ENCODE measurements around the gene TEX9. TPM values are rescaled to one million over a fixed set of nuclear protein-coding genes. Genes with fewer than 3 reads are reported as not detected.

TEX9 gene
- total RNA-seq, 1 donor from 2014 or later: 7.0 TPM

DNA sequence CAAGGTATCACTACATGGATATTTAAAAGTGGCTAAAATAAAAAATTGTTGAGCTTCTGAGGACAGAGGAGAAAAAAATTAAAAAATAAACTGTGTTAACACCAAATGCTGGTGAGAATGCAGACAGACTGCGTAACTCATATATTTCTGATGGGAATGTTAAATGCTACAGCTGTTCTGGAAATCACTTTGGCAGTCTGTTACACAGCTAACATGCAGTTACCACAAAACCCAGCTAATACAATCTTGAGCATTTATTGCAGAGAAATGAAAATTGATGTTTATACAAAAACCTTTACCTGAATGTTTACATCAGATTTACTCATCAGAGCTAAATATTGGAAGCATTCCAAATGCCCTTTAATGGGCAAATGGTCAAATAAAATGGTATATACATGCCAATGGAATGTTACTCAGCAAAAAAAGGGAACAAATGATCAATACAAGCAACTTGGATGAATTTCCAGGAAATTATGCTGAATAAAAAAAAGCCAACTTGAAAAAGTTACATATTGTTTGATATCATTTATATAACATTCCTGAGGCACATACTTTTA is 75.1 kb downstream of the TEX9 start:
- ATAC-seq (no peak), DNase-seq (no peak)
- Histone ChIP-seq H3K4me3 (no peak overlapping the region), H3K27me3 (no peaks in the 10 kb centered on the region), H3K4me1 (no peaks in the 10 kb centered on the region), H3K36me3 (no peaks in the 10 kb centered on the region), H3K9me3 (no peaks in the 10 kb centered on the region), H3K27ac (no peak overlapping the region)
- TF ChIP-seq, protein P1, sequence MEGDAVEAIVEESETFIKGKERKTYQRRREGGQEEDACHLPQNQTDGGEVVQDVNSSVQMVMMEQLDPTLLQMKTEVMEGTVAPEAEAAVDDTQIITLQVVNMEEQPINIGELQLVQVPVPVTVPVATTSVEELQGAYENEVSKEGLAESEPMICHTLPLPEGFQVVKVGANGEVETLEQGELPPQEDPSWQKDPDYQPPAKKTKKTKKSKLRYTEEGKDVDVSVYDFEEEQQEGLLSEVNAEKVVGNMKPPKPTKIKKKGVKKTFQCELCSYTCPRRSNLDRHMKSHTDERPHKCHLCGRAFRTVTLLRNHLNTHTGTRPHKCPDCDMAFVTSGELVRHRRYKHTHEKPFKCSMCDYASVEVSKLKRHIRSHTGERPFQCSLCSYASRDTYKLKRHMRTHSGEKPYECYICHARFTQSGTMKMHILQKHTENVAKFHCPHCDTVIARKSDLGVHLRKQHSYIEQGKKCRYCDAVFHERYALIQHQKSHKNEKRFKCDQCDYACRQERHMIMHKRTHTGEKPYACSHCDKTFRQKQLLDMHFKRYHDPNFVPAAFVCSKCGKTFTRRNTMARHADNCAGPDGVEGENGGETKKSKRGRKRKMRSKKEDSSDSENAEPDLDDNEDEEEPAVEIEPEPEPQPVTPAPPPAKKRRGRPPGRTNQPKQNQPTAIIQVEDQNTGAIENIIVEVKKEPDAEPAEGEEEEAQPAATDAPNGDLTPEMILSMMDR (IDR thresholded peaks at IDR 0.05): no peak
- intact Hi-C loops (cut with DNase I): no loop called here

DNA sequence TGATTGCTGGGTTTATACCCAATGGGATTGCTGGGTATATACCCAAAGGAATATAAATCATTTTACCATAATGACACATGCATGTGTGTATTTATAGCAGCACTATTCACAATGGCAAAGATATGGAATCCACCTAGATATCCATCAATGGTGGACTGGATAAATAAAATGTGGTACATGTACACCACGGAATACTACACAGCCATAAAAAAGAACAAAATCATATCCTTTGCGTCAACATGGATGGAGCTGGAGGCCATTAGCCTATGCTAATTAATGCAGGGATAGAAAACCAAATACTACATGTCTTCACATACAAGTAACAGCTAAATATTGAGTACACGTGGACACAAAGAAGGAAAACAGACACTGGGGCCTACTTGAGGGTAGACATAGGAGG is 77.1 kb downstream of the TEX9 start:
- intact Hi-C loops (cut with DNase I): no loop called here

GRCh38 chr15:56445746-56446145 is 80.5 kb downstream of the TEX9 start:
- TF ChIP-seq, protein P1 (IDR thresholded peaks at IDR 0.05): no peak
- intact Hi-C loops (cut with DNase I): no loop called here
- H3K4me3 ChIP-seq: no peak overlapping the region

More for the DNA sequence above, 77.1 kb downstream of the TEX9 start:
- TF ChIP-seq, protein P1 (IDR thresholded peaks at IDR 0.05): no peak
- Histone ChIP-seq H3K4me3 (no peak overlapping the region), H3K27me3 (no peaks in the 10 kb centered on the region), H3K36me3 (no peaks in the 10 kb centered on the region), H3K4me1 (no peaks in the 10 kb centered on the region), H3K27ac (no peak overlapping the region), H3K9me3 (no peaks in the 10 kb centered on the region)
- ATAC-seq (no peak), DNase-seq (no peak)

DNA sequence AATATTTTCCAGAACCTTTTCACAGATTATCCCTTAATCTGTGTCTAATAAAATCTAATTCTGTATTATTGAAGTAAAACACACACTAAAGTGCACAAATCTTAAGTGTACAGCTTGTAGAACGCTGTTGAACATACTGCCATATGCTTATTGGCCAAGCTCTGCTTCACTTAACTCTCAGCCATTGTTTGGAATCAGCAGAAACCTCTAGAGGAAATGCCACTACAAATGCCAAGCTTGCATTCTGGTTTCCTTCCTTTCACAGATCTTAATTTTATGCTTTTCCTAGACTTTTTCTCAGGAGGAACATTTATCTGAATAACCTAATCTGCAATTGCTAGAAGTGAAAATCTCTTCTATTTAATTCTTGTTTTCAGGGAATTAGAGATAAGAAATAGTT is 89.6 kb downstream of the TEX9 start:
- Histone ChIP-seq H3K9me3 (no peaks in the 10 kb centered on the region), H3K27ac (no peak overlapping the region), H3K27me3 (no peaks in the 10 kb centered on the region), H3K4me1 (no peaks in the 10 kb centered on the region), H3K36me3 (no peaks in the 10 kb centered on the region), H3K4me3 (no peak overlapping the region)
- no peak for ATAC-seq
- DNase-seq: no peak
- TF ChIP-seq, protein P1 (IDR thresholded peaks at IDR 0.05): no peak
- intact Hi-C loops (cut with DNase I): no loop called here

More at GRCh38 chr15:56445746-56446145, 80.5 kb downstream of the TEX9 start:
- ATAC-seq (no peak), DNase-seq (no peak)
- Histone ChIP-seq H3K9me3 (no peaks in the 10 kb centered on the region), H3K4me1 (no peaks in the 10 kb centered on the region), H3K27ac (no peak overlapping the region), H3K36me3 (no peaks in the 10 kb centered on the region), H3K27me3 (no peaks in the 10 kb centered on the region)

GRCh38 chr15:56456229-56456628 is 91.0 kb downstream of the TEX9 start:
- Histone ChIP-seq H3K4me3 (no peak overlapping the region), H3K4me1 (no peaks in the 10 kb centered on the region), H3K36me3 (no peaks in the 10 kb centered on the region), H3K27me3 (no peaks in the 10 kb centered on the region), H3K27ac (no peak overlapping the region), H3K9me3 (no peaks in the 10 kb centered on the region)
- intact Hi-C loops (cut with DNase I): no loop called here
- ATAC-seq: no peak
- TF ChIP-seq, protein P1 (IDR thresholded peaks at IDR 0.05): no peak
- no peak for DNase-seq

- ATAC-seq (no peak), DNase-seq (no peak)
- TF ChIP-seq, protein P1 (IDR thresholded peaks at IDR 0.05): no peak
- Histone ChIP-seq H3K9me3 (no peaks in the 10 kb centered on the region), H3K27me3 (no peaks in the 10 kb centered on the region), H3K27ac (no peak overlapping the region), H3K4me3 (no peak overlapping the region), H3K4me1 (no peaks in the 10 kb centered on the region), H3K36me3 (no peaks in the 10 kb centered on the region)
- intact Hi-C loops (cut with DNase I): no loop called here
Measured at GRCh38 chr15:56459096-56459495, 93.9 kb downstream of the TEX9 start.

Data from upper lobe of right lung (tissue), 1 donor.